Lower leg skin (tissue), 4 donors: ENCODE data around the gene PPP2R2B. TPM values are rescaled to one million over a fixed set of nuclear protein-coding genes. Genes with fewer than 3 reads are reported as not detected.
"Not testable (repeated sequence)": the region's sequence is repeated elsewhere in the genome, so short reads cannot be mapped to it uniquely, and the experiment has no call there.

ENCODE experiments used
- DNase-seq, 2 donors: peaks; one replicate each; pipeline ENCODE4 v3.0.0-alpha.2; 2019; ENCODE audit warnings: low spot score in 2 of 2
- H3K4me3 ChIP-seq: fragments of 200-600 bp; sonication (generic); 2 replicates; pipeline ENCODE4 v1.5.1; 2017; ENCODE audit warnings: mild to moderate bottlenecking, low read depth; ENCODE audit not compliant: poor library complexity, severe bottlenecking
- CTCF ChIP-seq, 3 donors: fragments of 450-650 bp; IDR thresholded peaks; one replicate each; pipeline ENCODE4 v1.5.1; 2016; ENCODE audit warnings: antibody characterized with exemption in 3 of 3, mild to moderate bottlenecking in 3 of 3, moderate library complexity in 2 of 3
- POLR2A ChIP-seq, 2 donors: fragments of 450-650 bp; IDR thresholded peaks; one replicate each; pipeline ENCODE4 v1.6.1; 2016 to 2017; ENCODE audit warnings: antibody characterized with exemption in 2 of 2, mild to moderate bottlenecking in 1 of 2, moderate library complexity in 1 of 2
- WGBS, 2 donors: methylation state at CpG; one replicate each; pipeline ENCODE4 v1.1.5; 2018; 5-methylcytosine and 5-hydroxymethylcytosine counted together
- intact Hi-C: fragments of 100-400 bp; cut with DNase I; formaldehyde crosslinking; loops from one replicate; pipeline ENCODE4 v1.15.0; 2023; ENCODE audit warnings: low total_unique reads
- total RNA-seq, 4 donors: library from RNA; depleted of rRNA; stranded (reverse); fragments of >200 nt; gene quantifications; one replicate each; pipeline ENCODE4 v1.1.0, GENCODE V29; 2016

Gene PPP2R2B
- total RNA-seq, 4 donors from 2014 or later = 3.7 to 8.4 (median 4.5) TPM

- WGBS, 2 donors = 83 to 87% methylated on average over 2 of the region's 2 CpGs
- DNase-seq = no peak
- intact Hi-C loops = no loop called here
- no peak overlapping the region for H3K4me3 ChIP-seq
- TF ChIP-seq CTCF (IDR thresholded peaks at IDR 0.05) = no peak
- no peak for TF ChIP-seq POLR2A (IDR thresholded peaks at IDR 0.05)
These were observed 134.3 kb downstream of the PPP2R2B start for GRCh38 chr5:146744068-146744745.

- no peak for DNase-seq
- intact Hi-C loops = no loop called here
- 59 to 63% methylated on average over 5 of the region's 5 CpGs for WGBS, 2 donors
- H3K4me3 ChIP-seq = no peak overlapping the region
- no peak for TF ChIP-seq POLR2A (IDR thresholded peaks at IDR 0.05)
- no peak for TF ChIP-seq CTCF (IDR thresholded peaks at IDR 0.05)
These were observed 143.5 kb downstream of the PPP2R2B start for GRCh38 chr5:146734936-146735577.

GRCh38 chr5:146732962-146733361 is 145.6 kb downstream of the PPP2R2B start:
- WGBS, 2 donors = 80% methylated on average over 3 of the region's 3 CpGs
- TF ChIP-seq POLR2A (IDR thresholded peaks at IDR 0.05) = no peak
- no peak for TF ChIP-seq CTCF (IDR thresholded peaks at IDR 0.05)
- no peak for DNase-seq
- no peak overlapping the region for H3K4me3 ChIP-seq
- intact Hi-C loops = no loop called here

- DNase-seq = no peak
- intact Hi-C loops = no loop called here
- TF ChIP-seq POLR2A (IDR thresholded peaks at IDR 0.05) (no peak), CTCF (IDR thresholded peaks at IDR 0.05) (no peak)
- 57 to 65% methylated on average over 5 of the region's 5 CpGs for WGBS, 2 donors
- H3K4me3 ChIP-seq = no peak overlapping the region
These were observed 146.5 kb downstream of the PPP2R2B start for GRCh38 chr5:146731909-146732659.

- 94% methylated on average over 3 of the region's 3 CpGs for WGBS, 2 donors
- intact Hi-C loops, H3K4me3 ChIP-seq, DNase-seq: not testable (repeated sequence)
These were observed 149.8 kb downstream of the PPP2R2B start for GRCh38 chr5:146728746-146729145.

GRCh38 chr5:146726891-146727290 is 151.7 kb downstream of the PPP2R2B start:
- intact Hi-C loops = no loop called here
- no peak overlapping the region for H3K4me3 ChIP-seq
- 75 to 76% methylated on average over 1 of the region's 1 CpG for WGBS, 2 donors
- no peak for DNase-seq
- no peak for TF ChIP-seq CTCF (IDR thresholded peaks at IDR 0.05)
- TF ChIP-seq POLR2A (IDR thresholded peaks at IDR 0.05) = no peak
